Measurements from ENCODE around the gene SOX2. TPM values are rescaled to one million over a fixed set of nuclear protein-coding genes. Genes with fewer than 3 reads are reported as not detected.

Gene SOX2
- total RNA-seq, 6 experiments from 2014 or later, result not detected

GRCh38 chr3:181753391-181753790 is 41.7 kb downstream of the SOX2 start:
- Histone ChIP-seq H3K36me3 (no peaks in the 10 kb centered on the region), H3K4me1 (no peaks in the 10 kb centered on the region), H3K27me3 (no peaks in the 10 kb centered on the region), H3K9me3 (no peaks in the 10 kb centered on the region), H3K27ac (no peak overlapping the region), H3K4me3 (no peak overlapping the region)
- intact Hi-C loops (cut with DNase I), result no loop called here
- WGBS (ENCODE audit: insufficient coverage, low coverage, low lambda C conversion rate, missing lambda C conversion rate), result 80% methylated on average over 1 of the region's 3 CpGs
- DNase-seq (no peak), ATAC-seq (no peak)
- TF ChIP-seq, protein P1, sequence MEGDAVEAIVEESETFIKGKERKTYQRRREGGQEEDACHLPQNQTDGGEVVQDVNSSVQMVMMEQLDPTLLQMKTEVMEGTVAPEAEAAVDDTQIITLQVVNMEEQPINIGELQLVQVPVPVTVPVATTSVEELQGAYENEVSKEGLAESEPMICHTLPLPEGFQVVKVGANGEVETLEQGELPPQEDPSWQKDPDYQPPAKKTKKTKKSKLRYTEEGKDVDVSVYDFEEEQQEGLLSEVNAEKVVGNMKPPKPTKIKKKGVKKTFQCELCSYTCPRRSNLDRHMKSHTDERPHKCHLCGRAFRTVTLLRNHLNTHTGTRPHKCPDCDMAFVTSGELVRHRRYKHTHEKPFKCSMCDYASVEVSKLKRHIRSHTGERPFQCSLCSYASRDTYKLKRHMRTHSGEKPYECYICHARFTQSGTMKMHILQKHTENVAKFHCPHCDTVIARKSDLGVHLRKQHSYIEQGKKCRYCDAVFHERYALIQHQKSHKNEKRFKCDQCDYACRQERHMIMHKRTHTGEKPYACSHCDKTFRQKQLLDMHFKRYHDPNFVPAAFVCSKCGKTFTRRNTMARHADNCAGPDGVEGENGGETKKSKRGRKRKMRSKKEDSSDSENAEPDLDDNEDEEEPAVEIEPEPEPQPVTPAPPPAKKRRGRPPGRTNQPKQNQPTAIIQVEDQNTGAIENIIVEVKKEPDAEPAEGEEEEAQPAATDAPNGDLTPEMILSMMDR (IDR thresholded peaks at IDR 0.05), result no peak
- no peak for TF ChIP-seq POLR2A (IDR thresholded peaks at IDR 0.05)

DNA sequence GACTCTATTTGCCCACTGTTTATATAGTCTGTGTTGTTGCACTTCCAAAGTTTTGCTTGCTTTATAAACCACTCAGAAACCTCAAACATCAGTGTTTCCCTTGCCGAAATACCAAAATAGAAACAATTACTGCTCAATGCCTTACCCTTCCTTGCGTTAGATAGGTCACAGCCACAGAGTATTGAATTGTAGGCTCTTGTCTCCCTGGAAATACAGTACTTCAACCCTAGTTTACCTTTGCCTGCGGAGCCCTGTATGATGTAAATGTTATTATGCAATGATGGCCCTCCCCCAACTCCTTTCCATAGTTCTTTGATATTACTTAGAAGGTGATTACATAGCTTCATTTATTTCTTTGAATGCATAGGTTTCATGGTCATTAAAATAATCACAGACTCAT is 44.2 kb downstream of the SOX2 start:
- Histone ChIP-seq H3K9me3 (no peaks in the 10 kb centered on the region), H3K27me3 (no peaks in the 10 kb centered on the region), H3K4me1 (no peaks in the 10 kb centered on the region), H3K36me3 (no peaks in the 10 kb centered on the region), H3K4me3 (no peak overlapping the region), H3K27ac (no peak overlapping the region)
- TF ChIP-seq, protein P1 (IDR thresholded peaks at IDR 0.05), result no peak
- TF ChIP-seq POLR2A (IDR thresholded peaks at IDR 0.05), result no peak
- intact Hi-C loops (cut with DNase I), result no loop called here
- ATAC-seq (no peak), DNase-seq (no peak)
- WGBS (ENCODE audit: insufficient coverage, low coverage, low lambda C conversion rate, missing lambda C conversion rate), result 23% methylated on average over 3 of the region's 3 CpGs

DNA sequence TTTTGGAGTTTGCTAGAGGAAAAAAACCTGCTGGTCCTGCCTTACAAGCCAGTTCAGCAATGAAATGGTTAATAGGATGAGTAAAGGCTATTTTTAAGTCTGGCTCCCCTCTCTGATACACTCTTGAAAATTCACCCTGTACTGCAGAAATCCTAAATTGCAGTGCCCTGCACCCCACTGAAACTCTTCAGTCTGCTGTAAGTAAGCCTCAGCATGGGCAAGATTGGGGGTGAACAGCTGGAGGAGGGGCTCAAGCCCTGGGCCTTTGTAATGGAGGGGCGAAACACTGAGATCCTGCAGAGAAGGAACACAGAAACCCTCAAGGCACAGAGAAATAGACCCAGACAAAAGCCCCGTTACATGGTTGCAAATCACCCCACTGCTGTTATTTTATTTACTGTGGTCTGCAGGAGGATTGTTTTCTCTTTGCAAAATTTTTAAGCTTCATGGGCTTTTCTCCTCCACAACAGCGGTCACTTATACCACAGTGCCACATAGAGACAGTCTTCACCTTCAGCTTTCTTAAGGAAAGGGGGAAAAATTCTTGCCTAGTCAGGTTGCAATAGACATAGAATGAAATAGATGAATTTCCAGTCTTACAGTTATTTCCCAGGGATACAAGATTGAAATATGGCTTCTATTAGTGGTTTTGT is 45.0 kb downstream of the SOX2 start:
- ATAC-seq, result no peak
- Histone ChIP-seq H3K4me1 (no peaks in the 10 kb centered on the region), H3K27me3 (no peaks in the 10 kb centered on the region), H3K27ac (no peak overlapping the region), H3K4me3 (no peak overlapping the region), H3K9me3 (no peaks in the 10 kb centered on the region), H3K36me3 (no peaks in the 10 kb centered on the region)
- intact Hi-C loops (cut with DNase I), result no loop called here
- DNase-seq, result no peak
- no peak for TF ChIP-seq POLR2A (IDR thresholded peaks at IDR 0.05)
- TF ChIP-seq, protein P1 (IDR thresholded peaks at IDR 0.05), result no peak
- 36% methylated on average over 3 of the region's 3 CpGs for WGBS (ENCODE audit: insufficient coverage, low coverage, low lambda C conversion rate, missing lambda C conversion rate)

DNA sequence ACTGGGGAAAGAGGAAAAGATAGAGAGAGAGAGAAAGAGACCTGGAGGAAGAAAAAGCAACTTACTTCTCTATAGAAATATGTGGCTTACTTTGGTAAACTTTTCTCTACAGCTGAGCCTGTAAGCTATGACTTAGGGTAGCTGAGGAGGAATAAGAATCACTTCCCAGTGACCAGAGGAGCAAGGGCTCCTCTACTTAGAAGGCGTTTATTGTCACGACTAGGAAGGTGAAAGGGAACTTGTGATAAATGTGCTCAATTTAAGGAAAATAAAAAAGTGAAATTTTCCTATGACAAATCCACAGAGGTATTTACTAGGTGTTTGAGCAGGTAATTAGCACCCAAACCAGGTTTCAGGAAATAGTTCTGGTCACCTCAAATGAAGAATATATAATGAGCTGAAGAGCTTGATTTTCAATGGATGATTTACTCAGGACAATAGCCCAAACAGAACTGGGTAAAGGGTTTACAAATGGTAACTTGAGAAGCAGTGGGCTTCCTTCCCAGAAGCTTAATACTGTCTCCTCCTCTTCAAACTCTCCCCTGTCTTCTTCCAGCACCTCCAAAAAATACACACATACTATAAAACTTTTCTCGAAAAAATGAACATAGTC is 46.1 kb downstream of the SOX2 start:
- no peaks in the 10 kb centered on the region for H3K9me3 ChIP-seq
- ATAC-seq (no peak), DNase-seq (no peak)
- WGBS (ENCODE audit: insufficient coverage, low coverage, low lambda C conversion rate, missing lambda C conversion rate), result 23% methylated on average over 3 of the region's 3 CpGs
- H3K4me3 ChIP-seq, result no peak overlapping the region
- no peaks in the 10 kb centered on the region for H3K4me1 ChIP-seq
- H3K27ac ChIP-seq, result no peak overlapping the region
- intact Hi-C loops (cut with DNase I), result no loop called here
- no peaks in the 10 kb centered on the region for H3K27me3 ChIP-seq
- TF ChIP-seq, protein P1 (IDR thresholded peaks at IDR 0.05), result no peak
- H3K36me3 ChIP-seq, result no peaks in the 10 kb centered on the region
